ENCODE results near the gene ELL. TPM values are rescaled to one million over a fixed set of nuclear protein-coding genes. Genes with fewer than 3 reads are reported as not detected.

ELL gene
- total RNA-seq, 1 donor from 2014 or later = 16.0 TPM

DNA sequence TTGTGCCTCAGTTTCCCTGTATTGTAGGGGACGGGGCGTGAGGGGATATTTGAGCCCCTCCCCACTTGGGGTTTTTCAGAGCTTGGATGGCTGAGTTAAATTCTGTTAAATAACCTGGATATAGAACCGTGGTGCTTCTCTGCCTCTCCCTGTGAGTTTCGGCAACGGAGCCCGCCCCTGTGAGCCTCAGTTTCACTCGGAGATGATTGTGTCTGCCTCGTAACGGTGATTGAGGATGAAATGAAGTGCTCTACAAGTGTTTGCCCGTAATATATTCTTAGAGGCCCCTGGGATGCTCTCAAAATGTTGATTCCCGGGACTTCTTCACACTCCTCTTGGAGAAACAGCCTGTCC lies 36.3 kb upstream of the ELL start:
- Histone ChIP-seq H3K4me3 (ENCODE audit: insufficient read depth, low read depth, low read length) (peak overlapping the region; percentile 91), H3K4me1 (ENCODE audit: insufficient read depth, low read length) (peaks cover 9% of the 10 kb centered on the region), H4K20me1 (ENCODE audit: insufficient read depth, low read length) (peaks cover 14% of the 10 kb centered on the region), H3K79me2 (ENCODE audit: insufficient read depth, low read length) (peaks cover 42% of the 10 kb centered on the region), H3K27me3 (ENCODE audit: insufficient read depth, low read length) (no peaks in the 10 kb centered on the region), H3K27ac (ENCODE audit: low read depth, low read length) (peak overlapping the region; percentile 65), H2AFZ (ENCODE audit: low read depth, low read length) (peak overlapping the region; percentile 91), H3K9me3 (ENCODE audit: insufficient read depth, low read depth, low read length) (no peaks in the 10 kb centered on the region), H3K4me2 (ENCODE audit: low read length) (peak overlapping the region; percentile 98), H3K9ac (ENCODE audit: low read length) (peak overlapping the region; percentile 94), H3K36me3 (ENCODE audit: insufficient read depth, low read length) (peaks cover 3% of the 10 kb centered on the region)
- DNase-seq (ENCODE audit: low read depth) (no peak), FAIRE-seq (no peak)
- H3K4me1 Mint-ChIP-seq (ENCODE audit: low read depth, unreplicated experiment) = peaks cover 6% of the 10 kb centered on the region
- H3K27ac Mint-ChIP-seq (ENCODE audit: unreplicated experiment) = peak overlapping the region; percentile 94
- H3K36me3 Mint-ChIP-seq (ENCODE audit: low read depth, unreplicated experiment) = peaks cover 8% of the 10 kb centered on the region
- TF ChIP-seq EZH2 (IDR thresholded peaks at IDR 0.05; ENCODE audit: insufficient read depth, low read length) = no peak
- TF ChIP-seq, protein P1, sequence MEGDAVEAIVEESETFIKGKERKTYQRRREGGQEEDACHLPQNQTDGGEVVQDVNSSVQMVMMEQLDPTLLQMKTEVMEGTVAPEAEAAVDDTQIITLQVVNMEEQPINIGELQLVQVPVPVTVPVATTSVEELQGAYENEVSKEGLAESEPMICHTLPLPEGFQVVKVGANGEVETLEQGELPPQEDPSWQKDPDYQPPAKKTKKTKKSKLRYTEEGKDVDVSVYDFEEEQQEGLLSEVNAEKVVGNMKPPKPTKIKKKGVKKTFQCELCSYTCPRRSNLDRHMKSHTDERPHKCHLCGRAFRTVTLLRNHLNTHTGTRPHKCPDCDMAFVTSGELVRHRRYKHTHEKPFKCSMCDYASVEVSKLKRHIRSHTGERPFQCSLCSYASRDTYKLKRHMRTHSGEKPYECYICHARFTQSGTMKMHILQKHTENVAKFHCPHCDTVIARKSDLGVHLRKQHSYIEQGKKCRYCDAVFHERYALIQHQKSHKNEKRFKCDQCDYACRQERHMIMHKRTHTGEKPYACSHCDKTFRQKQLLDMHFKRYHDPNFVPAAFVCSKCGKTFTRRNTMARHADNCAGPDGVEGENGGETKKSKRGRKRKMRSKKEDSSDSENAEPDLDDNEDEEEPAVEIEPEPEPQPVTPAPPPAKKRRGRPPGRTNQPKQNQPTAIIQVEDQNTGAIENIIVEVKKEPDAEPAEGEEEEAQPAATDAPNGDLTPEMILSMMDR (IDR thresholded peaks at IDR 0.05; ENCODE audit: insufficient read depth, low read depth, low read length) = no peak
- H3K27me3 Mint-ChIP-seq (ENCODE audit: low read depth, unreplicated experiment) = no peaks in the 10 kb centered on the region
- peak overlapping the region; percentile 97 for H3K4me3 Mint-ChIP-seq (ENCODE audit: unreplicated experiment)
- H3K9me3 Mint-ChIP-seq (ENCODE audit: unreplicated experiment) = no peaks in the 10 kb centered on the region

DNA sequence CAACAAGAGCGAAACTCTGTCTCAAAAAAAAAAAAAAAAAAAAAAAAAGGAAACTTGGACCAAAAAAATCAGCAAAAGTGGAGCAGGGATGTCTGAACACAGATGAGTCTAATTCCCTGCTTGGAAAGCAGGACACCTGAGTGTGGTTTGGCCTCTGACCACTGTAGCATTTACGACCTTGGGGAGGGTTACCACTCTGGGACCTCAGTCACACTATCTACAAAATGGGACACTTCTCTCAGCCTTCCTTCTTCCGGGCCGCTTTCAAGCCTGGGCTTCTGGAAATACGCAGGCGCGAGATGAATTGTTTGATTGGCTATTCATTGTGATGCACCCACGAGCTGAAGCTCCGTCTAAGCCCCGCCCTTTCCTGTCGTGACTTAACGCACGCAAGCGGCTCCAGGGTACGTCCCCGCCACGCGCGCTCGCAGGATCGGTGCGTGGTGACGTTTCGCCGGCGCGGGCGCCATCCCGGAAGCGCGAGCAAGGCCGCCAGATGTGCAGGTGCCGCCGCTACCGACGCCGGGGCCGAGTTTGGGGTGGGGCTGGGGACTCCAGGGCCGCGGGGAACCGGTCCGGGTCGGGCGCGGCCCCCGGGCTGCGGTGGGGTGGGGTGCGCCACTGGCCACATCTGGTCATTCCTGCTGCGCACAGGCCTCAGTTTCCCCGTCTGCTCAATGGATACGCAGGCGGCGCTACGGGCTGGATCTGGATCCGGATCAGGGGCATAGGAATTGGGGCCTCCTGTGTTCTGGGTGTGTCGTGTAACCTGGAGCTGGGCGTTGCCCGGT lies 35.7 kb upstream of the ELL start, which contains the start of gene KXD1:
Gene KXD1 (plus strand): TSS at position 460 of the 791 bp plus-strand sequence. CDS start 4,187 bp downstream, outside the sequence.
- Histone ChIP-seq H3K27me3 (ENCODE audit: insufficient read depth, low read length) (no peaks in the 10 kb centered on the region), H4K20me1 (ENCODE audit: insufficient read depth, low read length) (peaks cover 14% of the 10 kb centered on the region), H2AFZ (ENCODE audit: low read depth, low read length) (peak within 1 kb of the TSS; percentile 91), H3K36me3 (ENCODE audit: insufficient read depth, low read length) (no peaks in the 10 kb centered on the region), H3K9ac (ENCODE audit: low read length) (peak within 1 kb of the TSS; percentile 94), H3K4me3 (ENCODE audit: insufficient read depth, low read depth, low read length) (peak within 1 kb of the TSS; percentile 91), H3K79me2 (ENCODE audit: insufficient read depth, low read length) (peaks cover 42% of the 10 kb centered on the region), H3K27ac (ENCODE audit: low read depth, low read length) (peak within 1 kb of the TSS; percentile 65), H3K4me1 (ENCODE audit: insufficient read depth, low read length) (peaks cover 9% of the 10 kb centered on the region), H3K9me3 (ENCODE audit: insufficient read depth, low read depth, low read length) (no peaks in the 10 kb centered on the region), H3K4me2 (ENCODE audit: low read length) (peak within 1 kb of the TSS; percentile 98)
- DNase-seq (ENCODE audit: low read depth) = peak; percentile 97
- Mint-ChIP-seq H3K27me3 (ENCODE audit: low read depth, unreplicated experiment) (no peaks in the 10 kb centered on the region), H3K4me3 (ENCODE audit: unreplicated experiment) (peak within 1 kb of the TSS; percentile 97), H3K27ac (ENCODE audit: unreplicated experiment) (peak within 1 kb of the TSS; percentile 94), H3K36me3 (ENCODE audit: low read depth, unreplicated experiment) (peaks cover 2% of the 10 kb centered on the region), H3K9me3 (ENCODE audit: unreplicated experiment) (no peaks in the 10 kb centered on the region), H3K4me1 (ENCODE audit: low read depth, unreplicated experiment) (peaks cover 6% of the 10 kb centered on the region)
- TF ChIP-seq, protein P1 (IDR thresholded peaks at IDR 0.05; ENCODE audit: insufficient read depth, low read depth, low read length) = no peak
- TF ChIP-seq EZH2 (IDR thresholded peaks at IDR 0.05; ENCODE audit: insufficient read depth, low read length) = no peak
- FAIRE-seq = peak; percentile 65

DNA sequence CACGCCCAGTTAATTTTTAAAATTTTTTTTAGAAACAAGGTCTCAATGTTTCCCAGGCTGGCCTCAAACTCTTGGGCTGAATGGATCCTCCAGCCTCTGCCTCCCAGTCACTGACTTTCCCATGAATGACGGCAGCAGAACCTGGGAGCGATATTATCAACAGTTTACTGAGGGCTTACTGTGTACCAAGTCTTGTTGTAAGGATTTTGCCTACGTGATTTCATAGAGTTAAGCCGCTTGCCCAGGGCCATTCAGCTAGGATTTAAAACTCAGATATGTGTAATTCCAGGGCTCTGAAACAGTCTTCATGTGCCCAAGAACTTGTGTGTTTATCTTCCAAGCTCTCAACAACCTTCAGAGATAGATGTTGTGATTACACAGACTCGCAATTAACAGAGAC lies 29.8 kb upstream of the ELL start:
- no peak overlapping the region for H3K27ac Mint-ChIP-seq (ENCODE audit: unreplicated experiment)
- DNase-seq (ENCODE audit: low read depth) (no peak), FAIRE-seq (no peak)
- no peaks in the 10 kb centered on the region for H3K4me1 ChIP-seq (ENCODE audit: insufficient read depth, low read length)
- no peak overlapping the region for H3K9ac ChIP-seq (ENCODE audit: low read length)
- H3K79me2 ChIP-seq (ENCODE audit: insufficient read depth, low read length) = no peaks in the 10 kb centered on the region
- H3K27me3 ChIP-seq (ENCODE audit: insufficient read depth, low read length) = no peaks in the 10 kb centered on the region
- H3K4me3 Mint-ChIP-seq (ENCODE audit: unreplicated experiment) = no peak overlapping the region
- no peak for TF ChIP-seq EZH2 (IDR thresholded peaks at IDR 0.05; ENCODE audit: insufficient read depth, low read length)
- TF ChIP-seq, protein P1 (IDR thresholded peaks at IDR 0.05; ENCODE audit: insufficient read depth, low read depth, low read length) = no peak
- H3K4me3 ChIP-seq (ENCODE audit: insufficient read depth, low read depth, low read length) = no peak overlapping the region
- no peaks in the 10 kb centered on the region for H4K20me1 ChIP-seq (ENCODE audit: insufficient read depth, low read length)
- H3K4me1 Mint-ChIP-seq (ENCODE audit: low read depth, unreplicated experiment) = no peaks in the 10 kb centered on the region
- H3K27me3 Mint-ChIP-seq (ENCODE audit: low read depth, unreplicated experiment) = no peaks in the 10 kb centered on the region
- no peak overlapping the region for H3K27ac ChIP-seq (ENCODE audit: low read depth, low read length)
- H3K36me3 ChIP-seq (ENCODE audit: insufficient read depth, low read length) = no peaks in the 10 kb centered on the region
- H3K9me3 ChIP-seq (ENCODE audit: insufficient read depth, low read depth, low read length) = no peaks in the 10 kb centered on the region
- no peak overlapping the region for H3K4me2 ChIP-seq (ENCODE audit: low read length)
- H3K9me3 Mint-ChIP-seq (ENCODE audit: unreplicated experiment) = peaks cover 2% of the 10 kb centered on the region
- H3K36me3 Mint-ChIP-seq (ENCODE audit: low read depth, unreplicated experiment) = no peaks in the 10 kb centered on the region
- H2AFZ ChIP-seq (ENCODE audit: low read depth, low read length) = no peak overlapping the region
